HEK293T (cell line): ENCODE results near the gene KRT84.

ENCODE experiments used
- ELF4 ChIP-seq: fragments of 450-650 bp; IDR thresholded peaks from 2 replicates; pipeline ENCODE4 v1.6.1; 2017; ENCODE audit warnings: antibody characterized with exemption
- FOXK2 ChIP-seq: fragments of 450-650 bp; IDR thresholded peaks from 2 replicates; pipeline ENCODE4 v1.6.1; 2016; ENCODE audit warnings: mild to moderate bottlenecking
- FOXM1 ChIP-seq: fragments of 450-650 bp; IDR thresholded peaks from 2 replicates; pipeline ENCODE4 v1.6.1; 2017; ENCODE audit warnings: mild to moderate bottlenecking, borderline replicate concordance
- HDGF ChIP-seq: fragments of 450-650 bp; IDR thresholded peaks from 2 replicates; pipeline ENCODE4 v1.6.1; 2017; ENCODE audit warnings: antibody characterized with exemption, borderline replicate concordance
- TARDBP ChIP-seq: fragments of 450-650 bp; IDR thresholded peaks from 2 replicates; pipeline ENCODE4 v1.6.1; 2016

GRCh38 chr12:52387859-52388258, 2.4 kb upstream of the KRT84 start:
- TF ChIP-seq ELF4 (no peak), TARDBP (no peak), HDGF (no peak), FOXM1 (no peak), FOXK2 (no peak)
